Memory B cell (primary cell): ENCODE measurements around the gene MFAP1.
"Not testable (repeated sequence)": the region's sequence is repeated elsewhere in the genome, so short reads cannot be mapped to it uniquely, and the experiment has no call there.

Source experiments
- ATAC-seq: fragments of 150-1000 bp; cut with Tn5 transposase; 2 replicates; pipeline ENCODE4 v1.10.0; 2021; ENCODE audit warnings: low read depth, mild to moderate bottlenecking, moderate library complexity
- DNase-seq, 2 donors: peaks; one replicate each; pipeline ENCODE4 v3.0.0; 2022; ENCODE audit warnings: low spot score in 2 of 2
- H3K27ac Mint-ChIP-seq: one replicate; pipeline ENCODE4 v1.8.0; 2022; ENCODE audit warnings: mild to moderate bottlenecking, moderate library complexity, mixed read lengths
- H3K27me3 Mint-ChIP-seq: one replicate; pipeline ENCODE4 v1.8.0; 2022; ENCODE audit warnings: mixed read lengths
- H3K36me3 Mint-ChIP-seq: one replicate; pipeline ENCODE4 v1.8.0; 2022; ENCODE audit warnings: mild to moderate bottlenecking, mixed read lengths
- H3K4me1 Mint-ChIP-seq: one replicate; pipeline ENCODE4 v1.8.0; 2022; ENCODE audit warnings: mixed read lengths
- H3K4me3 Mint-ChIP-seq: one replicate; pipeline ENCODE4 v1.8.0; 2022; ENCODE audit warnings: mild to moderate bottlenecking, moderate library complexity, mixed read lengths
- H3K9me3 Mint-ChIP-seq: one replicate; pipeline ENCODE4 v1.8.0; 2022; ENCODE audit warnings: mixed read lengths

MFAP1 gene

DNA sequence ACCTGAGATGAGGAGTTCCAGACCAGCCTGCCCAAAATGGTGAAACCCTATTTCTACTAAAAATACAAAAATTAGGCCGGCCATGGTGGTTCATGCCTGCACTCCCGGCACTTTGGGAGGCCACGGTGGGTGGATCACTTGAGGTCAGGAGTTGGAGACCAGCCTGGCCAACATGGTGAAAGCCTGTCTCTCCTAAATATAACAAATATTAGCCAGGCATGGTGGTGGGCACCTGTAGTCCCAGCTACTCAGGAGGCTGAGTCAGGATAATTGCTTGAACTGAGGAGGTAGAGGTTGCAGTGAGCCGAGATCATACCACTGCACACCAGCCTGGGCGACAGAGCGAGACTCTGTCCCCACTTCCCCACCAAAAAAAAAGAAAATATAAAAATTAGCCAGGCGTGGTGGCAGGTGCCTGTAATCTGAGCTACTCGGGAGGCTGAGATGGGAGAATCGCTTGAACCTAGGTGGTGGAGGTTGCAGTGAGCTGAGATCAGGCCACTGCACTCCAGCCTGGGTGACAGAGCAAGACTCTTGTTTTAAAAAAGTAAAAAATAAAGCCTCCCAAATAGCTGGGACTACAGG is 6.3 kb upstream of the MFAP1 start:
- not testable (repeated sequence) for H3K4me3 Mint-ChIP-seq, H3K27me3 Mint-ChIP-seq, H3K9me3 Mint-ChIP-seq, H3K36me3 Mint-ChIP-seq, DNase-seq, H3K27ac Mint-ChIP-seq, ATAC-seq
- peaks cover 29% of the 10 kb centered on the region for H3K4me1 Mint-ChIP-seq

DNA sequence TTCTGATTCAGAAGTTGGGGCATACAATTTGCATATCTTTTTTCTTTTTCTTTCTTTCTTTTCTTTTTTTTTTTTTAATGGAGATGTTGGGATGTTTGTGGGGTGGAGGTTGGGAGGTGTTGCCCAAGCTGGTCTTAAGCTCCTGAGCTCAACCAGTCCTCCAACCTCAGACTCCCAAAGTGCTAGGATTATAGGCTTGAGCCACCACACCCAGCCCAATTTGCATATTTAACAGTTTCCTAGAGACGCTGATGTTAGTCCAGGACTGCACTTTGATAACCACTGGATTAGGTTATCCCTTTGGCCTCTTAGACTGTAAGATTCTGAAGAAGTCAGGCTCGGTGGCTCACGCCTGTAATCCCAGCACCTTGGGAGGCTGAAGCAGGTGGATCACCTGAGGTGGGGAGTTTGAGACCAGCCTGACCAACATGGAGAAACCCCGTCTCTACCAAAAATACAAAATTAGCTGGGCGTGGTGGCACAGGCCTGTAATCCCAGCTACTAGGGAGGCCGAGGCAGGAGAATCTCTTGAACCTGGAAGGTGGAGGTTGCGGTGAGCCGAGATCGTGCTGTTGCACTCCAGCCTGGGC is 5.6 kb upstream of the MFAP1 start:
- DNase-seq, H3K27me3 Mint-ChIP-seq, ATAC-seq, H3K36me3 Mint-ChIP-seq, H3K9me3 Mint-ChIP-seq: not testable (repeated sequence)
- H3K4me3 Mint-ChIP-seq = peak overlapping the region; percentile 46
- H3K4me1 Mint-ChIP-seq = peaks cover 29% of the 10 kb centered on the region
- peak overlapping the region; percentile 76 for H3K27ac Mint-ChIP-seq

DNA sequence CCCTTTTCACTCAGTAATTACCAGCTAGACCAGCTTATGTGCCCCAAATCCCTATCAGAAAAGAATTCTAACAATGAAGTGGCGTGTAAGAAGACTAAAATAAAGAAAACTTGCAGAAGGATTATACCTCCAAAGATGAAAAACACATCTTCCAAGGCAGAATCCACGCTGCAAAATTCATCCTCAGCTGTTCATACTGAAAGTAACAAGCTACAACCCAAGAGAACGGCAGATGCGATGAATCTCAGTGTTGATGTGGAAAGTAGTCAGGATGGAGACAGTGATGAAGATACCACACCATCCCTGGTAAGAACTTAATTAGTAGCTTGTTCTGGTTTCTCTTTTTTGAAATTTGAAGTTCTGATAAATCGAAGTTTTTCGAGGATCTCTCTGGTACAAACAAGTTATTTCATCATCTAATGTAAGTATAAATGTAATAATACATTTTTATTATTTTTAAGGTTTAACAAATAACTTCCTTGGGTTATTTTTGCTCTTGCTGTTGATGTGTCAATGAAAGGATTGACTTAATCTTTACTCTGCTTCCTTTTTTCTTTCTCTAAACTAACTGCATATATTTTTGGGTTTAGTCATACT is 3.7 kb upstream of the MFAP1 start:
- no peaks in the 10 kb centered on the region for H3K36me3 Mint-ChIP-seq

GRCh38 chr15:43826508-43827341 is 2.2 kb upstream of the MFAP1 start, which contains the start of gene WDR76:
Gene WDR76 (plus strand): TSS chr15:43827002. CDS start chr15:43827033, 31 bp downstream.
- Mint-ChIP-seq H3K27ac (peak within 1 kb of the TSS; percentile 77), H3K4me1 (peaks cover 33% of the 10 kb centered on the region), H3K4me3 (peak within 1 kb of the TSS; percentile 85), H3K9me3 (no peaks in the 10 kb centered on the region), H3K36me3 (peaks cover 2% of the 10 kb centered on the region), H3K27me3 (no peaks in the 10 kb centered on the region)
- DNase-seq = peak; percentile 45 to 52
- ATAC-seq = peak; percentile 67

More for the DNA sequence above, 3.7 kb upstream of the MFAP1 start:
- Mint-ChIP-seq H3K27me3 (no peaks in the 10 kb centered on the region), H3K4me3 (peak overlapping the region; percentile 85), H3K9me3 (no peaks in the 10 kb centered on the region), H3K4me1 (peaks cover 33% of the 10 kb centered on the region), H3K27ac (peak overlapping the region; percentile 77)
- ATAC-seq (no peak), DNase-seq (no peak)

DNA sequence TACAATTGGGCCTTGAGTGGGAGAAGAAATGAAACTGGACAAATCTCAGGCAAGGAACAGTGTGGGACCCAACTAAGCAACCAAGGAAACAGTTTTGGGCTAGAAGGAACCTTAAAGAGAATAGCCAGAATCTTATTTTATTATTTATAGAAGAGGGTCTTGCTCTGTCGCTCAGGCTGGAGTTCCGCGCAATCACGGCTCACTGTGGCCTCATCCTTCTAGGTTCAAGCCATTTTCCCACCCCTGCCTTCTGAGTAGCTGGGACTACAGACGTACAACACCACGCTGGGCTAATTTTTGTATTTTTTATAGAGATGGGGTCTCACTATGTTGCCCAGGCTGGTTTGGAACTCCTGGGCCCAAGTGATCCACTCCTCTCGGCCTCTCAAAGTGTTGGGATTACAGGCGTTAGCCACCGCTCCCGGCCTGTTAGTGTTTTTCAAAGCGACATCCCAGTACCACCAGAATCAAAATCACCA is 1.6 kb upstream of the MFAP1 start:
- ATAC-seq (no peak), DNase-seq (no peak)
- H3K36me3 Mint-ChIP-seq = peaks cover 2% of the 10 kb centered on the region
- H3K27me3 Mint-ChIP-seq = no peaks in the 10 kb centered on the region
- peaks cover 32% of the 10 kb centered on the region for H3K4me1 Mint-ChIP-seq
- H3K27ac Mint-ChIP-seq = peak overlapping the region; percentile 38
- H3K4me3 Mint-ChIP-seq = peak overlapping the region; percentile 85
- H3K9me3 Mint-ChIP-seq = no peaks in the 10 kb centered on the region

- H3K9me3 Mint-ChIP-seq = not testable (repeated sequence)
Measured at GRCh38 chr15:43825305-43825704, 815 bp upstream of the MFAP1 start.

GRCh38 chr15:43821505-43821904 is 3.0 kb downstream of the MFAP1 start:
- Mint-ChIP-seq H3K27ac (peak overlapping the region; percentile 36), H3K27me3 (no peaks in the 10 kb centered on the region), H3K36me3 (peaks cover 7% of the 10 kb centered on the region), H3K4me1 (peaks cover 9% of the 10 kb centered on the region), H3K4me3 (peak overlapping the region; percentile 28), H3K9me3 (no peaks in the 10 kb centered on the region)
- no peak for DNase-seq
- no peak for ATAC-seq

More at GRCh38 chr15:43825305-43825704, 815 bp upstream of the MFAP1 start:
- not testable (repeated sequence) for DNase-seq, ATAC-seq, H3K27me3 Mint-ChIP-seq, H3K36me3 Mint-ChIP-seq
- H3K27ac Mint-ChIP-seq = peak overlapping the region; percentile 38
- peaks cover 30% of the 10 kb centered on the region for H3K4me1 Mint-ChIP-seq
- H3K4me3 Mint-ChIP-seq = peak overlapping the region; percentile 24

GRCh38 chr15:43815064-43815463 is 9.4 kb downstream of the MFAP1 start:
- H3K4me3 Mint-ChIP-seq, H3K4me1 Mint-ChIP-seq, H3K9me3 Mint-ChIP-seq, DNase-seq, H3K27me3 Mint-ChIP-seq, ATAC-seq: not testable (repeated sequence)
- Mint-ChIP-seq H3K36me3 (peaks cover 21% of the 10 kb centered on the region), H3K27ac (peak overlapping the region; percentile 45)

- DNase-seq = peak in 1 of 2 donors; percentile 52
- H3K27ac Mint-ChIP-seq = peak overlapping the region; percentile 95
- H3K36me3 Mint-ChIP-seq = peaks cover 25% of the 10 kb centered on the region
Measured at GRCh38 chr15:43808960-43809678, 15.4 kb downstream of the MFAP1 start.

GRCh38 chr15:43808435-43808950 is 16.0 kb downstream of the MFAP1 start:
- Mint-ChIP-seq H3K4me3 (no peak overlapping the region), H3K4me1 (peaks cover 11% of the 10 kb centered on the region), H3K27me3 (no peaks in the 10 kb centered on the region), H3K27ac (peak overlapping the region; percentile 95), H3K9me3 (no peaks in the 10 kb centered on the region), H3K36me3 (peaks cover 25% of the 10 kb centered on the region)
- DNase-seq = no peak
- ATAC-seq = no peak

More at GRCh38 chr15:43808960-43809678, 15.4 kb downstream of the MFAP1 start:
- Mint-ChIP-seq H3K4me1 (peaks cover 11% of the 10 kb centered on the region), H3K4me3 (peak overlapping the region; percentile 60), H3K9me3 (no peaks in the 10 kb centered on the region), H3K27me3 (no peaks in the 10 kb centered on the region)
- peak; percentile 91 for ATAC-seq

DNA sequence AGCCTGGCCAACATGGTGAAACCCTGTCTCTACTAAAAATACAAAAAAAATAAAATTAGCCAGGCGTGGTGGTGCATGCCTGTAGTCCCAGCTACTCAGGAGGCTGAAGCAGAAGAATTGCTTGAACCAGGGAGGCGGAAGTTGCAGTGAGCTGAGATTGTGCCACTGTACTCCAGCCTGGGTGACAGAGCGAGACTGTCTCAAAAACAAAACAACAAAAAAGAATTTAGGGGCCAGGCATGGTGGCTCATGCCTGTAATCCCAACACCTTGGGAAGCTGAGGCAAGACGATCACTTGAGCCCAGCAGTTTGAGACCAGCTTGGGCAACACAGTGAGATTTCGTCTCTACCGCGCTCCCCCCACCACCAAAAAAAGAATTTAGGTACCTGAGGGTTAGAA is 21.8 kb downstream of the MFAP1 start:
- ATAC-seq, DNase-seq, H3K27me3 Mint-ChIP-seq, H3K27ac Mint-ChIP-seq, H3K4me3 Mint-ChIP-seq, H3K9me3 Mint-ChIP-seq: not testable (repeated sequence)
- H3K4me1 Mint-ChIP-seq = peaks cover 26% of the 10 kb centered on the region
- H3K36me3 Mint-ChIP-seq = peaks cover 29% of the 10 kb centered on the region

DNA sequence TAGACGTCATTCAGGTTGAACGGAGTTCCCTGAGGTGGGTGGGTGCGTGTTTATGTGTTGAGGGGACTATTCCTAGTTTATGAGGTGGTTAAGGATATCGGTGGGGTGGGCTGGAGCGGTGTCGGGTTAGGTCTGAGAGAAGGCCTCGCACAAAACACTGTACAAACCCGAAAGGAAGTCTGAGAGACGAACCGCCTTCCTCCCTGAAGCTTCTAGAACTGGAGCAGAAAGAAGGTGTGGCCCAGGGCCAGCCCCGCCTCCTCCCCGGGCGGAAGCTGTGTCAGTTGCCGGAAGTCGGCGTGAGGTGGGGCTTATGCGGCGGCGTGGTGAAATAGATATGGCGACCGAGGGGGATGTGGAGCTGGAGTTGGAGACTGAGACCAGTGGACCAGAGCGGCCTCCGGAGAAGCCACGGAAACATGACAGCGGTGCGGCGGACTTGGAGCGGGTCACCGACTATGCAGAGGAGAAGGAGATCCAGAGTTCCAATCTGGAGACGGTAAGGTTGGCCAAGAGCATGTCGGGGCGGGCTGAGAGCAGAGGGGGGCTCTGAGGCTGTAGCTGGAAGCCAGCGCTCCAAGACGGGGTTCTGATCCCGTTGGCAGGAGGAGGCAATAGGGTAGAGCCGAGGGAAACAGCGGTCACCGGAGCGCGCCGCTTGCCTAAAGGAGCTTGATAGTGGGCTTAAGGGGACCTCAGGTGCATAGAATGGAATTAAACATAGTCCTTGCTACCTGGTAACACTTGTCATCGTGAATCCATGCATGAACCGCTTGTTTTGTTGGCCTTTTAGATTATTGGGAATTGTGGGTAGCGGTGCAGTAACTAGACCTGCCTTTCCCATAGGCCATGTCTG is 24.0 kb downstream of the MFAP1 start, which contains the start of gene HYPK:
TSS of gene HYPK (plus strand) at position 314 of the 856 bp plus-strand sequence. CDS start at position 338, 24 bp downstream.
- peaks cover 23% of the 10 kb centered on the region for H3K36me3 Mint-ChIP-seq
- H3K27ac Mint-ChIP-seq = peak within 1 kb of the TSS; percentile 98
- peaks cover 30% of the 10 kb centered on the region for H3K4me1 Mint-ChIP-seq
- H3K27me3 Mint-ChIP-seq = no peaks in the 10 kb centered on the region
- ATAC-seq (peak; percentile 100), DNase-seq (peak; percentile 78 to 82)
- H3K9me3 Mint-ChIP-seq = no peaks in the 10 kb centered on the region
- peak within 1 kb of the TSS; percentile 100 for H3K4me3 Mint-ChIP-seq
